Breast epithelium (tissue), 4 donors: ENCODE measurements around the gene HES7. TPM values are rescaled to one million over a fixed set of nuclear protein-coding genes. Genes with fewer than 3 reads are reported as not detected.

Source experiments
- DNase-seq, 2 donors: peaks; one replicate each; pipeline ENCODE4 v3.0.0-alpha.2; 2019; ENCODE audit warnings: low spot score in 2 of 2
- H3K27ac ChIP-seq, 2 donors: fragments of 200-600 bp; sonication (generic) in 1 of 2; one replicate each; pipeline ENCODE4 v1.5.1; 2016 to 2019; ENCODE audit warnings: mild to moderate bottlenecking in 1 of 2
- H3K27me3 ChIP-seq, 2 donors: fragments of 200-600 bp; sonication (generic) in 1 of 2; one replicate each; pipeline versions ENCODE4 v1.5.1 to v1.6.0; 2017 to 2019; ENCODE audit warnings: control low read depth in 1 of 2, mild to moderate bottlenecking in 1 of 2
- H3K36me3 ChIP-seq: fragments of 200-600 bp; one replicate; pipeline ENCODE4 v1.5.1; 2019
- H3K4me1 ChIP-seq, 2 donors: fragments of 200-600 bp; sonication (generic); one replicate each; pipeline ENCODE4 v1.5.1; 2016 to 2019; ENCODE audit warnings: control low read depth in 1 of 2
- H3K4me3 ChIP-seq, 3 donors: fragments of 200-600 bp; sonication (generic); 1 replicate in 2 of 3; 2 replicates in 1 of 3; pipeline ENCODE4 v1.5.1; 2016 to 2019; ENCODE audit warnings: mild to moderate bottlenecking in 3 of 3, moderate library complexity in 2 of 3
- H3K9me3 ChIP-seq, 2 donors: fragments of 200-600 bp; sonication (generic) in 1 of 2; one replicate each; pipeline ENCODE4 v1.5.1; 2016 to 2019; ENCODE audit warnings: control low read depth in 1 of 2
- CTCF ChIP-seq, 3 donors: fragments of 450-650 bp; IDR thresholded peaks; one replicate each; pipeline ENCODE4 v1.5.1; 2016 to 2017; ENCODE audit warnings: antibody characterized with exemption in 3 of 3, mild to moderate bottlenecking in 3 of 3, moderate library complexity in 3 of 3
- POLR2A ChIP-seq: fragments of 450-650 bp; IDR thresholded peaks from one replicate; pipeline ENCODE4 v1.6.1; 2016; ENCODE audit warnings: antibody characterized with exemption, mild to moderate bottlenecking, moderate library complexity
- POLR2AphosphoS5 ChIP-seq, 3 donors: sonication (generic); formaldehyde crosslinking; IDR thresholded peaks; one replicate each; pipeline ENCODE4 v1.6.1; 2017; ENCODE audit warnings: antibody characterized with exemption in 3 of 3
- intact Hi-C: fragments of 100-400 bp; cut with DNase I; formaldehyde crosslinking; loops from one replicate; pipeline ENCODE4 v1.15.1; 2023; ENCODE audit warnings: low total_unique reads
- total RNA-seq, 3 donors: library from RNA; depleted of rRNA; stranded (reverse); fragments of >200 nt; gene quantifications; one replicate each; pipeline ENCODE4 v1.1.0, GENCODE V29; 2016

HES7 gene
- total RNA-seq, 3 donors from 2014 or later, result not detected

GRCh38 chr17:8164815-8165131, 40.9 kb upstream of the HES7 start:
- Histone ChIP-seq H3K4me3 (peak overlapping the region in 1 of 3 donors; percentile 47), H3K9me3 (no peaks in the 10 kb centered on the region), H3K4me1 (peaks cover 14 to 21% of the 10 kb centered on the region in 2 donors), H3K27me3 (no peaks in the 10 kb centered on the region), H3K36me3 (no peaks in the 10 kb centered on the region), H3K27ac (peak overlapping the region; percentile 99 to 100)
- intact Hi-C loops, result no loop called here
- TF ChIP-seq POLR2A, result no peak
- no peak for TF ChIP-seq POLR2AphosphoS5 (IDR thresholded peaks at IDR 0.05)
- no peak for TF ChIP-seq CTCF (IDR thresholded peaks at IDR 0.05)
- DNase-seq, result no peak

GRCh38 chr17:8163978-8164814, 40.3 kb upstream of the HES7 start:
- intact Hi-C loops, result no loop called here
- H3K9me3 ChIP-seq, result no peaks in the 10 kb centered on the region
- H3K27me3 ChIP-seq, result no peaks in the 10 kb centered on the region
- peak overlapping the region in 1 of 3 donors; percentile 47 for H3K4me3 ChIP-seq
- H3K4me1 ChIP-seq, result peaks cover 14 to 21% of the 10 kb centered on the region in 2 donors
- no peaks in the 10 kb centered on the region for H3K36me3 ChIP-seq
- peak in 1 of 2 donors; percentile 82 for DNase-seq
- H3K27ac ChIP-seq, result peak overlapping the region; percentile 99 to 100
- TF ChIP-seq POLR2AphosphoS5 (IDR thresholded peaks at IDR 0.05), result peak in 1 of 3 donors; percentile 52
- no peak for TF ChIP-seq CTCF (IDR thresholded peaks at IDR 0.05)
- TF ChIP-seq POLR2A, result no peak

GRCh38 chr17:8162997-8163977, 39.4 kb upstream of the HES7 start:
- Histone ChIP-seq H3K27me3 (no peaks in the 10 kb centered on the region), H3K4me1 (peaks cover 14 to 21% of the 10 kb centered on the region in 2 donors), H3K9me3 (no peaks in the 10 kb centered on the region), H3K27ac (peak overlapping the region; percentile 99 to 100), H3K36me3 (no peaks in the 10 kb centered on the region), H3K4me3 (peak overlapping the region; percentile 84 to 100 (median 97))
- intact Hi-C loops, result no loop called here
- TF ChIP-seq POLR2A (no peak), POLR2AphosphoS5 (IDR thresholded peaks at IDR 0.05) (no peak), CTCF (IDR thresholded peaks at IDR 0.05) (no peak)
- no peak for DNase-seq

GRCh38 chr17:8162233-8162996, 38.5 kb upstream of the HES7 start, which contains the start of gene VAMP2:
Gene VAMP2, minus strand, starts transcription at chr17:8162948. Its CDS starts 69 bp downstream, at chr17:8162879.
- Histone ChIP-seq H3K4me1 (peaks cover 14 to 21% of the 10 kb centered on the region in 2 donors), H3K9me3 (no peaks in the 10 kb centered on the region), H3K36me3 (no peaks in the 10 kb centered on the region), H3K27me3 (no peaks in the 10 kb centered on the region), H3K27ac (peak within 1 kb of the TSS; percentile 99 to 100), H3K4me3 (peak within 1 kb of the TSS; percentile 84 to 100 (median 97))
- intact Hi-C loops, result no loop called here
- DNase-seq, result peak; percentile 76 to 82
- TF ChIP-seq CTCF (IDR thresholded peaks at IDR 0.05) (peak in 2 of 3 donors; percentile 8 to 30), POLR2AphosphoS5 (IDR thresholded peaks at IDR 0.05) (peak; percentile 29 to 91 (median 68)), POLR2A (peak; percentile 32)
